Astrocyte (in vitro differentiated cells and primary cell): ENCODE data around the gene RANGRF.

Experiments used
- CTCF ChIP-seq: IDR thresholded peaks from 2 replicates; pipeline ENCODE4 v1.5.1; 2011; ENCODE audit warnings: low read depth, mild to moderate bottlenecking, inconsistent platforms, low read length, moderate library complexity; ENCODE audit not compliant: insufficient read depth
- EZH2 ChIP-seq: IDR thresholded peaks from 2 replicates; pipeline ENCODE4 v1.6.1; 2012; ENCODE audit warnings: mild to moderate bottlenecking, low read length, inconsistent platforms; ENCODE audit not compliant: insufficient read depth

- TF ChIP-seq CTCF (no peak), EZH2 (no peak)
These were observed 29.8 kb downstream of the RANGRF start for GRCh38 chr17:8318010-8318935.
